H7 (cell line): Measurements from ENCODE around the gene CNR2. TPM values are rescaled to one million over a fixed set of nuclear protein-coding genes. Genes with fewer than 3 reads are reported as not detected.
"Not testable (repeated sequence)": the region's sequence is repeated elsewhere in the genome, so short reads cannot be mapped to it uniquely, and the experiment has no call there.

ENCODE experiments used
- DNase-seq: peaks from one replicate; pipeline ENCODE4 v3.0.0; 2012
- H3K27me3 ChIP-seq: 2 replicates; pipeline ENCODE4 v1.6.0; 2011; ENCODE audit warnings: mild to moderate bottlenecking, low read length; ENCODE audit not compliant: control insufficient read depth, insufficient read depth
- H3K36me3 ChIP-seq: replicated peaks from 2 replicates; pipeline ENCODE4 v1.5.1; 2011; ENCODE audit warnings: low read length; ENCODE audit not compliant: control insufficient read depth, insufficient read depth
- H3K4me3 ChIP-seq: 2 replicates; pipeline ENCODE4 v1.5.1; 2011; ENCODE audit warnings: low read depth, mild to moderate bottlenecking, control low read depth, low read length, moderate library complexity; ENCODE audit not compliant: insufficient read depth
- total RNA-seq: library from RNA; depleted of rRNA; stranded (reverse); fragments of >200 nt; shearing (Covaris generic); gene quantifications from 2 replicates; pipeline ENCODE4 v1.2.3, GENCODE V29; 2014

Gene CNR2
- total RNA-seq, 1 experiment from 2014 or later = not detected

- no peak for DNase-seq
- H3K27me3 ChIP-seq = no peaks in the 10 kb centered on the region; the same call in 1 of the 2 replicates
- no peak overlapping the region for H3K4me3 ChIP-seq
- H3K36me3 ChIP-seq = no peaks in the 10 kb centered on the region
These were observed 34.5 kb downstream of the CNR2 start for GRCh38 chr1:23878668-23879067.

- no peak overlapping the region for H3K4me3 ChIP-seq
- H3K36me3 ChIP-seq = no peaks in the 10 kb centered on the region
- no peak for DNase-seq
- peaks cover 3% of the 10 kb centered on the region; the same call in 1 of the 2 replicates for H3K27me3 ChIP-seq
These were observed 37.8 kb downstream of the CNR2 start for GRCh38 chr1:23875382-23875781.

GRCh38 chr1:23872421-23872820, 40.7 kb downstream of the CNR2 start:
- H3K4me3 ChIP-seq = no peak overlapping the region
- H3K36me3 ChIP-seq = no peaks in the 10 kb centered on the region
- peaks cover 16% of the 10 kb centered on the region for H3K27me3 ChIP-seq
- DNase-seq = no peak

- DNase-seq = no peak
- Histone ChIP-seq H3K36me3 (no peaks in the 10 kb centered on the region), H3K4me3 (no peak overlapping the region), H3K27me3 (peaks cover 27% of the 10 kb centered on the region)
These were observed 44.1 kb downstream of the CNR2 start for GRCh38 chr1:23869051-23869450.

GRCh38 chr1:23868557-23869016, 44.6 kb downstream of the CNR2 start:
- Histone ChIP-seq H3K4me3 (no peak overlapping the region), H3K36me3 (no peaks in the 10 kb centered on the region), H3K27me3 (peaks cover 27% of the 10 kb centered on the region)
- DNase-seq = no peak

GRCh38 chr1:23867895-23868556, 45.1 kb downstream of the CNR2 start, which contains the start of gene FUCA1:
Gene FUCA1 (minus strand): TSS chr1:23868290. CDS start chr1:23868286, 4 bp downstream.
- Histone ChIP-seq H3K4me3 (peak within 1 kb of the TSS; percentile 80), H3K27me3 (peaks cover 27% of the 10 kb centered on the region), H3K36me3 (no peaks in the 10 kb centered on the region)
- peak; percentile 98 for DNase-seq

GRCh38 chr1:23867542-23867894, 45.6 kb downstream of the CNR2 start:
- peak overlapping the region; percentile 80 for H3K4me3 ChIP-seq
- H3K27me3 ChIP-seq = peaks cover 27% of the 10 kb centered on the region
- H3K36me3 ChIP-seq = no peaks in the 10 kb centered on the region
- DNase-seq = peak; percentile 82

GRCh38 chr1:23865543-23865930, 47.6 kb downstream of the CNR2 start:
- H3K4me3 ChIP-seq = no peak overlapping the region
- no peaks in the 10 kb centered on the region for H3K36me3 ChIP-seq
- DNase-seq = no peak
- peaks cover 25% of the 10 kb centered on the region for H3K27me3 ChIP-seq

- DNase-seq = no peak
These were observed 48.2 kb downstream of the CNR2 start for GRCh38 chr1:23864801-23865542.

GRCh38 chr1:23862640-23863039, 50.5 kb downstream of the CNR2 start:
- Histone ChIP-seq H3K4me3 (no peak overlapping the region), H3K27me3 (peaks cover 13% of the 10 kb centered on the region), H3K36me3 (no peaks in the 10 kb centered on the region)
- no peak for DNase-seq

More at GRCh38 chr1:23864801-23865542, 48.2 kb downstream of the CNR2 start:
- H3K36me3 ChIP-seq = no peaks in the 10 kb centered on the region
- H3K27me3 ChIP-seq = peaks cover 24% of the 10 kb centered on the region
- H3K4me3 ChIP-seq = no peak overlapping the region

GRCh38 chr1:23854568-23854967, 58.6 kb downstream of the CNR2 start:
- Histone ChIP-seq H3K36me3 (no peaks in the 10 kb centered on the region), H3K4me3 (no peak overlapping the region), H3K27me3 (no peaks in the 10 kb centered on the region)
- no peak for DNase-seq

GRCh38 chr1:23853124-23853523, 60.0 kb downstream of the CNR2 start:
- H3K36me3 ChIP-seq, H3K4me3 ChIP-seq, DNase-seq, H3K27me3 ChIP-seq: not testable (repeated sequence)

GRCh38 chr1:23851406-23851805, 61.8 kb downstream of the CNR2 start:
- not testable (repeated sequence) for DNase-seq, H3K27me3 ChIP-seq, H3K36me3 ChIP-seq, H3K4me3 ChIP-seq

GRCh38 chr1:23848673-23849616, 64.2 kb downstream of the CNR2 start:
- Histone ChIP-seq H3K36me3 (no peaks in the 10 kb centered on the region), H3K4me3 (no peak overlapping the region), H3K27me3 (no peaks in the 10 kb centered on the region)
- no peak for DNase-seq
